Measurements from ENCODE around the gene KLHDC10.
"Not testable (repeated sequence)": the region's sequence is repeated elsewhere in the genome, so short reads cannot be mapped to it uniquely, and the experiment has no call there.

Gene KLHDC10

GRCh38 chr7:130178251-130178650 lies 107.9 kb downstream of the KLHDC10 start:
- TF ChIP-seq ZFX (IDR thresholded peaks at IDR 0.05; ENCODE audit: borderline replicate concordance) = no peak
- TF ChIP-seq CTCF (IDR thresholded peaks at IDR 0.05) = no peak
- H3K27ac ChIP-seq = no peak overlapping the region

GRCh38 chr7:130179631-130180030 lies 109.3 kb downstream of the KLHDC10 start:
- TF ChIP-seq ZFX (IDR thresholded peaks at IDR 0.05; ENCODE audit: borderline replicate concordance) = no peak
- TF ChIP-seq CTCF (IDR thresholded peaks at IDR 0.05) = no peak
- no peak overlapping the region for H3K27ac ChIP-seq

- H3K27ac ChIP-seq = no peak overlapping the region
- TF ChIP-seq ZFX (IDR thresholded peaks at IDR 0.05; ENCODE audit: borderline replicate concordance) (no peak), CTCF (IDR thresholded peaks at IDR 0.05) (no peak)
Measured at GRCh38 chr7:130180571-130181262, 110.4 kb downstream of the KLHDC10 start.

GRCh38 chr7:130181263-130181605 lies 110.9 kb downstream of the KLHDC10 start:
- no peak for TF ChIP-seq ZFX (IDR thresholded peaks at IDR 0.05; ENCODE audit: borderline replicate concordance)
- TF ChIP-seq CTCF (IDR thresholded peaks at IDR 0.05) = no peak
- H3K27ac ChIP-seq = no peak overlapping the region

- TF ChIP-seq CTCF (IDR thresholded peaks at IDR 0.05) (no peak), ZFX (IDR thresholded peaks at IDR 0.05; ENCODE audit: borderline replicate concordance) (no peak)
- H3K27ac ChIP-seq = no peak overlapping the region
Measured at GRCh38 chr7:130182990-130183389, 112.7 kb downstream of the KLHDC10 start.

- H3K27ac ChIP-seq = not testable (repeated sequence)
Measured at GRCh38 chr7:130184349-130184748, 114.0 kb downstream of the KLHDC10 start.
